NCI-H2107 treated with DMSO at 0.1 percent for 48 hours (cell line): Measurements from ENCODE around the gene AUTS2.
A peak's percentile ranks its signal among the peaks of the same experiment; 100 is the strongest.

ENCODE experiments used
- DNase-seq: peaks from one replicate; lab custom pipeline; 2025; ENCODE audit not compliant: unreplicated experiment; lab: John Stamatoyannopoulos, UW

AUTS2 gene

DNA sequence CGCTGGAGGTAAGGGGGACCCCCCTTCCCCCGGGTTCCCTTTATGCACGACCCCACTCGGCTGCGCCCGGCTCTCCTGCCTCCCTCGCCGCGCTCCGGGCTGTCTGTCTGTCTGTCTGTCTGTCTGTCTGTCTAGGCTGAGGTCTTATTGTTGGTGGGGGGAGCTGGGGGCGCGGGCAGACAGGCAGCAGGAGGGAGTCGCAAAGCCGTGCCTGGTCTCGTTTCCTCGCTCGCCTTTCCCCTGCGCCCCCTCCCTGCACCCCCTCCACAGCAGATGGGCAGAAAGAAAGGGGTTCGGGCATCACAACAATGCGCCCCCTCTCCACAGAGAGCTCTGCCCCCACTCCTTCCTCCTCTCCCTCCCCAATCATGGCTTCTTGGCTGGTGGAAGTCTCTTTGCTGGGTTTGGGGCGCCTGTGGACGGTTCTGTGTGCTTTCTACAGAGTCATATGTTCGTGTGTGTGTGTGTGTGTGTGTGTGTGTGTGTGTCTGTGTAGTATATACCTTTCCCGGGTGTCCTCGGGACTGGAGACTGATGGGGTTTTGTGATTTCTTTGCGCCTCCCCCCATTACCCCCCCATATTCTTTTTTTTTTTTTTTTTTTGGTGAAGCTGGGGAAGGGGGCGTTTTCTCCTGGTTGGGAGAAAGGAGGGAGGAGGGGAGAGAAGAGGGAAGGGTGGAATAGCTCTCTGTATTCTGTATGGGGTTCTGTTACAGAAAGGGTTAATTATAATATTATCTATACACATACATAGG is 1.9 kb downstream of the AUTS2 start:
- no peak for DNase-seq

DNA sequence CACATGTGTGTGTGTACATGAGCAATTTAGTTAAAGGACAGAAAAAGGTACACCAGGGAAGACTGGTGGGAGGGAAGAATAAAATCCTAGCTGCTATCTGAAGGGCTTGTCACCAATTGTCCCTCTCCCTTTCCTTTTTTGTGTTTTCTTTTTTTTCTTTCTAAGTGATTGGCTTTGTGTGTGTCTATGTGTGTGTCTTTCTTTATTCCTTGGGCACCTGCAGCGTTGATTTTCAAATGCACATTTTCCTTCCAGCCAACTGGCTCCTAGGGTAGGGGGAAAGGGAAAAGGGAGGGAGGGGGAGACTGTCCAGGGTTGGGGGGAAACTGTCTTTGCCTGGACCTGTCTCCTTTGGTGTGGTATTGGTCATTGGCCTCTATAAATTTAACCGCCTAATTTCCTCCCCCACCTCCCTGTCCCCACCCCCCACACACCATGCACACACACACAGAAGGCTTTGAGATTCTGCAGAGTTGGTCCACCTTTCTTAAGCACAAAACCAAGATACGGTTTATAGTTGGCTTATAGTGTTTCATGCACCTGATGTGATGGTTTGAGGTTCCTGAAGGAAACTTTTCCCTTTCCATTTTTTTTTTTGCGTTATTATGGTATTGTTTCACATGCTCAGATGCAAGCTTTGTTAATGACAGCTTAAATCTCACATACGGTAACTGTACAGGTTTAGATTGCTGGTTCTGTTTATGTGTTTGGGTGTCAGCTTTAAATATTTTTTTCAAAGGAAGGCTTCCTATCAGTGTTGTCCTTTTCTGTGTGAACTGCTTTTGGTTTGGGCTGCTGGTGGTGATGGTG is 2.6 kb downstream of the AUTS2 start:
- DNase-seq = no peak

DNA sequence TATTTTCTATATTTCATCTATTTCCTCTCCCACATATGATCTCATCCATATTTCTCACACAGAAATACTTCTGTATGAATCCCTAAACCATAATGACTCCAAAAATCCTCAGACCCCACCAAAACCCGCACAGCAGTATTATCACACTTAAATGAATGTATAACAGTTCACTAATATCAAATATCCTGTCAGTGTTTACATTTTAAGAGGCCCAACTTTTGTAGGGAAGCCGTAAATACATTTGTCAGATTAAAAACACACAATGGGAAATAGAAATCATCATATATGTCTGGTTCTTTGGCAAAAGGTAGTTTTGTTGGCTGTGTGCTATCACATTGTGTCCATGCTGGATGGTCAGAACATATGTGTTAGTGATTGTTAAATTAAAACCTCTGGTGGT is 4.2 kb downstream of the AUTS2 start:
- DNase-seq = no peak

DNA sequence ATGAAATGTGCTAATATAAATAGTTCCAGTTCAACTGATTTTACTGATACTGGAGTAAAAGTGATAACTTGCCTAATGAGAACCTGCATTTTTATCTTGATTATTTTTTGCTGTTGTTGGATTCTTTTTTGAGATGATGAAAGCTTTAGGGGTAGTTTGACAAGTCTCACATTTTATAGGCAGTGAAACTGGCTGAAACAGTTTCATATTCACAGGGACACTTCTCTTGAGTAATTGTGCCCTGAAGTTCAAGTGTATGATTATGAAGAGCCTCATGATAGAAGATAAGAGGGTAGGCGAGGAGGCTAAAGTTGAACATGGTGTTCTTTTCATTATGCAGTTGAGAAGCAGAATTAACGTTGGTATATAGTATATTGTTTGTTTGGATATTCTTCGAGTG is 5.1 kb downstream of the AUTS2 start:
- no peak for DNase-seq

DNA sequence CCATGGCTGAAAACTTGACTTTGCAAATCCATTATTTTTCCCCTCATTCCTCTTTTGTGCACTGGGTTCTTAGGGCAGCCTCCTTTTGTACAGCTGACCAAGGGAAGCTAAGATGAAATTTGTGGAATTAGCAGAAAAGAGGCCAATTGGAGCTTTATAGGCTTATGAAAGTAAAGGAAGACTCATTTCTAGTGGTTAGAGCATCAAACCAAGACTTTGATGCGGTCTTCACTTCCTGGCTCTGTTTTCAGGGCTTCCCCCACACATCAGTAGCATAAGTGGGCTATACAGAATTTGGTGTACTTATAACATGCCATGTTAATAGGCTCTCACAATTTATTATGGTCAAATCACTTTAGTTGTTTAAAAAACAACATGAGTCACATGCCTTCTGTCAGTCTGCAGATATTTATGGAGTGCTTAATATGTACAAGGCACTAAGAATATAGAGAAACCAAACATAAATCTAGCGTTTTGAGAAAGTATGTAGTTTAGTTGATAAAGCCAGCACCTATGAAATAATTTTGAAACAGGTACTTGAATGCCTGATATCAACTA is 5.7 kb downstream of the AUTS2 start:
- no peak for DNase-seq

DNA sequence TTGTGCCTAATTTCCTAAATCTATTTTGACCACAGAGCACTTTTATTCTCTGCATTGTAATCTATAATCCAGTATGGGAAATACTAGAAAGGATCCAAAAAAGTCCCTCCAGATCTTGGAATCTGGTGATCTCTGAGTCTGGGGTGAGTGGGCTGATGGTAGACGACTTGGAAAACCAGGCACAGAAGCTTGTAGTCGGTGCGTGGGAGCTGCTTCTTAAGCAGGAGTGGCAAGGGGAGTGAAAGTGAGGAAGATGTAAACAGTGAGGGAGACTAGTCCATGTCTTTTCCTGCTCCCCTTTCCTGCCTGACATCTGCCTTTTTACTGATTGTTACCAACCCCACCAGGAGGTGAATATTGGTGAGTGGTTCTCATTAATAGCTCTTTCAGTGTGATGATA is 6.8 kb downstream of the AUTS2 start:
- DNase-seq = no peak

DNA sequence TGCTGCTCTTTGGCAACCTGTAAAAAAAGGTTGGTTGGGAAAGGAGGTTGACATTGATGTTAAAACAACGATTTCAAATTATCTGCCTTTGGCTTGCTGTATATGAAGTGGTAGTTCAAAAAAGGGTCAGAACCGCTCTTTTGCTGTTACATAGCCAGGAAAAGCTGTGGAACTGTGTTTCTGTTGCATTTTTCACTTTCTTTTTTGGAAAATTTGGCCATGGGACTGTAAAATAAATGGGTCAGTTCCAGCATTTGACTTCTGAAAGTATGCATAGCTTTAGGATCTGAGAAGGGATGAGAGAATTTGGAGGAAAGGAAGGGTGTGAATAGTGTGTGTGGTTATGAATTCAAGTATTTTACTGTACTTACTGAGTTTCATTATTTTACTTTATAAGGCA is 7.3 kb downstream of the AUTS2 start:
- DNase-seq = no peak

DNA sequence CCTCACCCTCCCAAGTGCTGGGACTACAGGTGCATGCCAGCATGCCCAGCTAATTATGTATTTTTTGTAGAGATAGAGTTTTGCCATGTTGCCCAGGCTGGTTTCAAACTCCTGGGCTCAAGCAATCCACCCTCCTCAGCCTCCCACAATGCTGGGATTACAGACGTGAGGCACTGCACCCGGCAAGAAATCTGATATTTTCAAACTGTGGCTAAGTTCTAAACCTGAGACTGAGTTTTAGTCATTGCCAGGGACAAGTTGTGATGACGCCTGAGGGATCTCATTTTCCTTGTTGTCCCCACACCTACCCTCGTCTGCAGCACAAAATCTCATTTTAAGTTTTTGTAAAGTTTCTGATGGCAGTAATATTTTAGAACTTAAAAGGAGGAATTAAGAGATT is 9.8 kb downstream of the AUTS2 start:
- DNase-seq = no peak

DNA sequence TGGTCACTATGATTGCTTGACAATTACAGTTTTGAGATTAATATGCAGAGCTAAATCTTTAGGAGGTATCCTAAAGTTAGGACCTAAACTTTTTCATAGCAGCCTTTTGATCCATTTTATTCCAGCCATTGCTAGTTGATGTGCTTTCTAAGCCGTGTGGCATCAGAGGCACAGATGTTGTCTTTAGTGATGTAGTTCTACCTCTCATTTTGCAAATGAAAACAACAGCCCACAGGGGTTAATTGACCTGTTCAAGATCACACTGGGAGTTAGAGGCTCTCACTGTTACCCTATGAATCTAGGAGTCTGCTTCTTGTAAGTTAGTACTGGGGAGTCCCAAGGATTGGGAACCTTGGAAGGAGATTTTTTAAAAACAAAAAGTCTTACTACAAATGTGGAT is 10.6 kb downstream of the AUTS2 start:
- DNase-seq = no peak

DNA sequence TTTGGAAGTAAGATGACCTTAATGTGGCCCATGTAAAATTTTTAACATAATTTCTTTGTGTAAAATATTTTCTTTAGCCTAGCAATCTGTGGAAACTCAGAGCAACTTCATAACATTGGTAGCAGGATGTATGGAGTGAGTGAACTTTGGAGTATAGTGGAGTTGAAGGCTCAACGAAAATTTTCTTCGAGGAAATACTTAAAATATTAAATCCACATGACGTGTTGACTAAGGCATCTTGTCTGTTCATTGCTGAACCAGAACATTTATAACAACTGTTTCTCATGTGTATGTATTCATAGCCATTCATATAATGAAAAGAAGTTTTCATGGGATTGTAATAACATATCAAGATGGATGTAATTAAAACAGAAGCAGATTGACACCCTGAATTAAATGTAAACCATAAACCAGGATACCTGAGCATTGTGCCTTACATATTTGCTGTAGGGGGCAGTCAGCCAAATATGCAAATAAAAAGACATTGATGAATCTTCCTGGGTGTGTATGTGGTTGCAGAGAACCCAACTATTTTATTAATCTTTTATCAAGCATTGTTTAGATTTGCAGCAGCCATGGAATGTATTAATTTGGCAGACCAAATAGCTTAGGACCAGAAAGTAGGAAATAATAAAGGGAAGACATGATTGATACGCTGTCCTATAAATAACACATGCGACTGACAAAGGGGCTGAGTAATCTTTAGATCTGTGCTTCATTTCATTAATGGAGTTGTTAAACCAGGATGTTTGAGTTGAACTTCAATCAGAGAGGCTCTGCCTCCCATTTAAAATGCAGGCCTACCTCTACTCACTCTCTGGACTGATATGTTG is 11.5 kb downstream of the AUTS2 start:
- no peak for DNase-seq

DNA sequence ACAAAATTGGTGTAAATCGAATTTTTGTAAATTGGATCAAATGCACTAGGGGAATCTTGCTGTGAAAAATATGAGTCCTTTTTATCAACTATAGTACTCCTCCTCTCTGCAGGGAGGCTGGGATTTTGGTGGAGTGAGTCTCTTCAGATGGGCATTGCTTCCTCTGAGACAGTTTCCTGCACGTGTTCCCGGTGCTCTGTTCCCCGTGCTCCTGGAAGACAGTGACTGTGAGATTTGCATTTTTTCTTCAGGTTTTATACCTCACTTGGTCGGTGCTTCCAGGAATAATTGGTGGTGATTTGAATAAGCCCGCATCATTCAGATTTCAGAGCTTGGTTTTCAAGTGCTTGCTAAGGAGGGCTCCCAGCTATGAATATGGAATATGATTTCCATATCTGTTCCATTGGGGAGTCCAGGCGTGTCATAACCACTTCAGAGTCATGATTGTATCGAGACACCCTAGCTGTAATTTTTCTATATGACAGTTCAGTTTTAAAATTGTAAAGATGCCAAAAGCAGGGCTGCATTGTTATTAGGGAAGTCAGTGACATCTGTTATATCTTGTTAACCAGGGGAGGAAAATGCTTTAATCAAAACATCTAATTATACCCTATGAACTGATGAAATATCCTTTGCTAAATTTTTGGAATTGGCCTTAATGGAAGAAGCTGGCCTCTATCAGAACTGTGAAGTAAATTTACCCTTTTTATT is 12.3 kb downstream of the AUTS2 start:
- DNase-seq = no peak

DNA sequence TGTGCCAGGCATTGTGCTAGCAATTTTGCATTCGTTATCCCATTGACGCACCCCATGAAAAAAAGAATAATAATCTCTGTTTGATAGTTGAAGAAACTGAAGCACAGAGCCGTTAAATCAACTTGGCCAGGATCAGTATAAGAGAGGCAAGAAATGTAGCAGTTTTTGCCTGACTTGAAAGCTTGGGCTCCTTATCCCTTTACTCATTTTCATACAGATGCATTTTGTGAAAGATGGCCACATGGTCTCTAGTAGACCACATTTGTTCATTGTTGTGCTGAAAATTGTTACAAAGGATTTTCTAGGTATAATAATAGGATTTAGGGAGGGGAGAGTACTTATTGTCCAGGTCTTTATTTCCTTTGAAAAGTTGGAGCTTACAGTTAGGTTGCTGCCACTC is 14.7 kb downstream of the AUTS2 start:
- no peak for DNase-seq

DNA sequence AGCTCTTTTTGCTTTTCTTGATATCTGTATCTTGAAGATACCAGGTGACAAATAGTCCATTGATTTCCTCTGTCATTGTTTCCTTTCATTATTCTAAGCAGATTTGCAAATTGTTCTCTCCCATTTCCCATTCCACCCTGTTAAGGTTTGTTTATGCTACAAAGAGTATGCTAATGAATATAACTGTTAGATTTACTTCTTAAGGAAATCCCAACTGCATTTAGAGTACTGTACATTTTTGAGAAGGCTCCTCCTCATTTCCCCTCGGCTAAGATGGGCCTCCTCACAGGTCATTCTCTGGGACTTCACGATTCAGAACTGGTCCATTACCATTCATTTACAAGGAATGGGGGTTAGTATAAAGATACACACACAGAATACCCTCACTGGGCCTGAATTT is 15.6 kb downstream of the AUTS2 start:
- DNase-seq = no peak

DNA sequence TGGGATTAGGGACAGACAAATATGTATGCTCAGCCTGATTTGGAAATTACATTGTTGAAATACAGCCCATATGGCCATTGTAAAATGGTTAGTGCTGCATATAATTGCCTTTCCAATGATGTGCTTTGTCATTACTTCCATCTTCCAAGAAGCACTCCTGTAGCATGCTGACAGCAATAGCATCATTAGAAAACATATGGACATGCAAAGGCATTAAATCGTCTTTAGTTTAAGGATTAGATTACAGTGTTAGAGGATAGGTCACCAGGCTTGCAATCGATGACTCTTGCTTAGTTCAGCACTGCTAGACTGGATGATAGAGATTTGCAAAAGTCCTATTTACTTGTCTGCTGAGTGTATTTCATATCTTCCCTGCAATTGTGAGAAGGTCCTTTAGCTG is 17.4 kb downstream of the AUTS2 start:
- DNase-seq = no peak

DNA sequence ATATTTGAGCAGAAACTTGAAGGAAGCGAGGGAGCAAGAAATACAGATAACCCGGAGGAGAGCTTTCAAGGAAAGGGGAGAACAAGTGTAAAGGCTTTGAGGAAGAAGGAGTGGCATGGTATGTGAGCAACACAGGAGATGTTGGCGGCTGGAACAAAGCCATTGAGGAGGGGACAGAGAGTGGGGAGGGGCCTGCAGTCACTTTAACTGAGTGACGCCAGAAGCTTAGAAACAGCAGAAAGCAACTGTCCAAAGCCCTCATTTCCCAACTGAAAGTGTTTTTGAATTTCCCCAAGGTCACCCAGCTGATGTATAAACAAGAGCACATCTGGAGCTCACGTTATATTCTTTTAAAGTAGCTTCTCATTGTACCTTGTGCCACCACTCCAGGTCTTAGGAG is 19.1 kb downstream of the AUTS2 start:
- DNase-seq = no peak

DNA sequence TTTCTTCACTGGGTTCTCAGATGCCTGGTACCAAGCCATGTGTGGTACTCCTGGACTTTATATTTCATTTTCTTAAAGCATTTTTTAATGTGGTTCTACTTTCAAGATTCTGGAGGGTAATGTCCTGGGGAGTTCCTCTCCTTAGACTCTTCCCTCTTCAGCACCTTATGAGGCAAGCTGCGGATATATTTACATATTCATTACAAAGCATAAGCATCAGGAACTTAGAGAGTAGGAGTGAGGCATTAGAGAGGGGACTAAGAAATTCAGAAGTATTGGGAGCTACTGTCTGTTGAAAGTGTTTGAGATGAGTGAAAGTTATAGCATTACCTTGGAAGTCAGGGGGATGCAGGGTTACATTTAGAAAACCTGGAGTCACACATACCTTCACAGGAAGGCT is 20.8 kb downstream of the AUTS2 start:
- DNase-seq = no peak

DNA sequence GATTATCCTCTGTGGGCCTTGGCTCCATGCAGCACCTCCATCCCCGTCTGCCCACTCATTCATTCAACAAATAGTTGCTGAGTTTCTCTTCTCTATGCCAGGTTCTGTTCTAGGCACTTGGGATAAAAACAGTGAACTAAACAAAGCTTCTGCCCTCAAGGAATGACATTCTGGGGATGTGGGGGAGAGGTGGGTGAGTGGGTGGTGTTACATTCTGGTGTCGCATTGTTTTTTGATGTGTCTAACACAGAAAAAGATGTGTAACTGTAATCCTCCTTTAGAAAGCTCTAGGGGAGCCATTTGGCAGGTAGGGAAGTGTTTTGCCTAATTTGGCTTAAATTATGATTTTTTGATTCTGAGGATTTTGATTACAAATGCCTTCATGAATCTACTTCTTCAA is 21.4 kb downstream of the AUTS2 start:
- no peak for DNase-seq

DNA sequence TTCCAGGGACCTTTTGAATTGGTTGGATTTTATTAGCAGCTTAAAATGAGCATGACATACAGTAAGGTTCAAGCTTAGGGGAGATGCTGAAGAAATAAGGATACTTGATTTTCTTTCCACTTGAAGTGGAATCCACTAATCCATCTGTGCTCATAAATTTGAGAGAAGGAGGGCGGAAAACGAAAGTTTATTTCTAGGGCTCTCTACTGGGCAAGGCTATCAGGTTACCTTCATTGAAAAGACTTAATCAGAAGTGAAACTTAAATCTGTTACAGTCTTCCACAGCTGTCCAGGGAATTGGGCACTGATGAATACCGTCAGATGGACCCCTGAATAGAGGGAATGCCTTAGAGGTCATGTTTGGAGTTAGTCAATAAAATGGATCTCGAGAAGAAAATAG is 21.8 kb downstream of the AUTS2 start:
- peak; percentile 55 for DNase-seq

DNA sequence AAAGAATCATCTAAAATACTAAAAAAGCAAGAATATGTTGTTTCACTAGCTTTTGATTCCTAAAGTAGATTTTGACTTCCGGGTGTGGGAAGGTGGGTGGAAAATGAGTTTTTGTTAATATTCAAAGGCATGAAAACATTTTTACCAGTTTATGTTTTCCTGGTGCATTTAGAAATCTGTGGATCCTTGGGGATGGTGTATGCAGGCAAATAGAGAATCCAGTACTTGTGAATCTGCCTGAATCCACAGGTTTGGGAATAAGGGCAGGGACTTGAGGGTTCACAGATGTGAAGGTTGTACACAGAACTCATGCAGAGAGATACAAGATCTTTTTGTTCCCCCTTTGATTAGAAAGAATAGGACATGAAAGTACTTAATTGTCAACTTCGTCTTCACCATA is 22.4 kb downstream of the AUTS2 start:
- no peak for DNase-seq

DNA sequence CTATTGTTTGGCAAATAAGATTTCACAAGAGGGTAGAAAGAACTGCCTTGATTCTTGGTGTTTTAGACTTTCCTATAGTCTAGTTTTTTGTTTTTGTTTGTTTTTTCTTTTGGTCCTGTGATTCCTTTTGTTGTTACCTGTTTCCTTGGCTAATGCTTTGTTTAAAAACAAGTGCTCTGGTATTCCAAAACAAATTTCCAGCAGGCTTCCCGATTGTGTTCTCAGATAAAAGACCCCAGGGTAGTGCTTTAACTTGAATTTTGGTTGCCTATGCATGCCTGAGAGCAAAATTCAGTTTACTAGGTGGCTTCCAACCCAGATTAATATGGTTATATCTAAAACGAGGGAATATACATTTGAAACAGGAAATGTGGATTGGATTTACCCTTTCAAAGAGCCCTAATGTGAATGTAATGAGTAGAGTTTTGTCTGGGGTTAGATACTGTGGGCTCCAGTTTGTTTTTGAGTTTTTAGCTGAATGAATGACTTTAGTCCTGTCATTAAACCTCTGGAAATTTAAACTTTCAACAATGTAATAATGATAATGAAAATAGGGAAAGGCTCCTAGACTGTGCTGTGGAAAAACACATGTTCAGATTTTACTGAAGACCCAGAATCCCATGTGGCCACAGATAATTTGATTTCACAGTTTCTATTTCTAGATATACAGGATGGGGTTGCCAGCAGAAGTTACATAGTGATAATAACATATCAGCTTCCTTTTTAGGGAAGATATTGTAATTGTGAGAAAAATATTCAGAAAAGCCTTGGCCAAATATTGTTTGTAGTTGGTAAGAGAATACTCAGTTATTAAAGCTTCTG is 23.9 kb downstream of the AUTS2 start:
- DNase-seq = no peak
